SH-SY5Y (cell line): ENCODE data around the gene HS6ST2.

Source experiments
- GATA2 ChIP-seq: IDR thresholded peaks from 2 replicates; pipeline ENCODE4 v1.6.1; 2011; ENCODE audit warnings: mild to moderate bottlenecking, low read depth, low read length
- GATA3 ChIP-seq: IDR thresholded peaks from 2 replicates; pipeline ENCODE4 v1.6.1; 2011; ENCODE audit warnings: low read depth, mild to moderate bottlenecking, low read length, moderate library complexity

DNA sequence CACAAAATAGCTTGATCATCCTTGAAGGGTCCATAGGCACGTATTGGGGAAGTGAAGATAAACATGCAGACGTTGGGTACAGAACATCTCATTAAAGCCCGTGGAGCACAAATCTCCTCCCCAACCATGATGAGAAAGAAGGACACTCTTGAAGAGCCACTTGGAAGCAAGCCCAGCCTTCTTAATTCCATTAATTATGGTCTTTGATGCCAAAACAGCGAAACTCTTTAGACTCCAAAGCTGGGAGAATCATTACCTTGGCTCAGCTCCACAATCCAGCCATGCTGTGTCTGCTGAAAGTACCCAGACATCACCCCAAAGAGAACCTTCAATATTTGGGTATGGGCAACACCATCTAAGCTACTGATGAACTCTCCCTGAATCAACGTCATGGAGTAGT lies 300.6 kb downstream of the HS6ST2 start:
- TF ChIP-seq GATA3: no peak
- TF ChIP-seq GATA2: no peak
